Measurements from ENCODE around the gene TRAPPC11.

Gene TRAPPC11

DNA sequence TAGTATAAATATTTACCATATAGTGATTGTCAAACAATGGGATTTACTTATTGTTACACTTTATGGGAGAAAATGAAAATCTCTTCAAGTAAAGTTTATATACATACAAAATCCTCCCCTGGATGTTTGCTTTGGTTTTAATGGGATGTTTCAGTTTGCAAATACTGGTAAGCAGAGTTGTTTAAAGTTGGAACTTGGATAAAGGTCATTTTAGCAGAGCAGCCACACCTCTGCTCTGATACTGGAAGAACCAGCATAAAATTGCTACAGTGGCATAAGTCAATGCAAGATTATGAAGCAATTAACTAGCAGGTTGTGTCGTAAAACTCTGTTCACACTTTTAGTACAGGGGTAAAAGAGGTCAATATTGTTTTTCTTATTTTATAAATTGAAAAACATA, 101.2 kb downstream of the TRAPPC11 start:
- DNase-seq = no peak

All from NCI-H2107 (cell line).